ENCODE results near the gene HNRNPUL2.

The HNRNPUL2 gene

GRCh38 chr11:62727872-62728170 lies 564 bp upstream of the HNRNPUL2 start:
- peak in 55 of 56 donors; percentile 57 to 98 (median 89) for DNase-seq

GRCh38 chr11:62726915-62727164 lies 417 bp downstream of the HNRNPUL2 start:
- DNase-seq = peak in 2 of 56 donors; percentile 46 to 64

GRCh38 chr11:62726156-62726914 lies 922 bp downstream of the HNRNPUL2 start:
- peak in 11 of 56 donors; percentile 27 to 57 (median 45) for DNase-seq

GRCh38 chr11:62725646-62726045 lies 1.6 kb downstream of the HNRNPUL2 start:
- no peak for DNase-seq

GRCh38 chr11:62724171-62724570 lies 3.1 kb downstream of the HNRNPUL2 start:
- DNase-seq = no peak

- DNase-seq = no peak
Measured at GRCh38 chr11:62721994-62722393, 5.3 kb downstream of the HNRNPUL2 start.

- no peak for DNase-seq
Measured at GRCh38 chr11:62719302-62719978, 7.8 kb downstream of the HNRNPUL2 start.

GRCh38 chr11:62716816-62717215 lies 10.4 kb downstream of the HNRNPUL2 start:
- peak in 7 of 56 donors; percentile 1 to 20 (median 7) for DNase-seq

GRCh38 chr11:62716206-62716605 lies 11.1 kb downstream of the HNRNPUL2 start:
- no peak for DNase-seq

GRCh38 chr11:62715150-62716130 lies 11.8 kb downstream of the HNRNPUL2 start:
- DNase-seq = no peak

- no peak for DNase-seq
Measured at GRCh38 chr11:62713343-62713742, 13.9 kb downstream of the HNRNPUL2 start.

GRCh38 chr11:62712861-62713260 lies 14.4 kb downstream of the HNRNPUL2 start:
- DNase-seq = no peak

- DNase-seq = no peak
Measured at GRCh38 chr11:62712276-62712812, 14.9 kb downstream of the HNRNPUL2 start.

- DNase-seq = peak in 3 of 56 donors; percentile 54 to 73 (median 70)
Measured at GRCh38 chr11:62710001-62710345, 17.3 kb downstream of the HNRNPUL2 start.

GRCh38 chr11:62709247-62710000 lies 17.8 kb downstream of the HNRNPUL2 start:
- peak in 55 of 56 donors; percentile 74 to 98 (median 94) for DNase-seq

GRCh38 chr11:62708793-62709192 lies 18.5 kb downstream of the HNRNPUL2 start:
- DNase-seq = peak in 8 of 56 donors; percentile 26 to 64 (median 46)

- peak in 3 of 56 donors; percentile 10 to 26 (median 15) for DNase-seq
Measured at GRCh38 chr11:62708392-62708791, 18.9 kb downstream of the HNRNPUL2 start.

- DNase-seq = peak in 55 of 56 donors; percentile 25 to 96 (median 80)
Measured at GRCh38 chr11:62707277-62707861, 19.9 kb downstream of the HNRNPUL2 start, which contains the start of the genes BSCL2 and GNG3. BSCL2 (minus strand) TSS chr11:62707424; CDS start chr11:62707195, 229 bp downstream. GNG3 (plus strand) TSS chr11:62707676; CDS start chr11:62708296, 620 bp downstream.

- peak in 3 of 56 donors; percentile 40 to 53 (median 42) for DNase-seq
Measured at GRCh38 chr11:62706850-62707247, 20.4 kb downstream of the HNRNPUL2 start.

Measured in nucleus accumbens (tissue), 56 donors.